OCI-LY1 (cell line): ENCODE data around the gene PUM2.

Source experiments
- H2AFZ ChIP-seq: fragments of 200-600 bp; sonication (generic), shearing (Covaris generic); 2 replicates; pipeline ENCODE4 v1.6.0; 2014; ENCODE audit warnings: antibody characterized with exemption, mild to moderate bottlenecking, low read length
- H3F3A ChIP-seq: fragments of 200-600 bp; sonication (generic), shearing (Covaris generic); 2 replicates; pipeline ENCODE4 v1.6.0; 2014; ENCODE audit warnings: mild to moderate bottlenecking, antibody characterized with exemption, low read length, moderate library complexity; ENCODE audit not compliant: insufficient read depth
- H3K27ac ChIP-seq: fragments of 200-600 bp; sonication (generic); 2 replicates; pipeline ENCODE4 v1.5.1; 2014; ENCODE audit warnings: low read length, mixed run types, mild to moderate bottlenecking, low read depth; ENCODE audit not compliant: poor library complexity, severe bottlenecking
- H3K27me3 ChIP-seq: fragments of 200-600 bp; sonication (generic); 2 replicates; pipeline ENCODE4 v1.6.0; 2014; ENCODE audit warnings: antibody characterized with exemption, mild to moderate bottlenecking, low read length, moderate library complexity; ENCODE audit not compliant: insufficient read depth
- H3K36me3 ChIP-seq: fragments of 200-600 bp; sonication (generic); 2 replicates; pipeline ENCODE4 v1.6.1; 2014; ENCODE audit warnings: mild to moderate bottlenecking, antibody characterized with exemption, low read length, moderate library complexity, mixed read lengths; ENCODE audit not compliant: insufficient read depth
- H3K4me1 ChIP-seq: fragments of 200-600 bp; sonication (generic); 2 replicates; pipeline ENCODE4 v1.5.1; 2014; ENCODE audit warnings: mild to moderate bottlenecking, low read length, moderate library complexity; ENCODE audit not compliant: insufficient read depth, severe bottlenecking
- H3K4me2 ChIP-seq: fragments of 200-600 bp; sonication (generic), shearing (Covaris generic); 2 replicates; pipeline ENCODE4 v1.6.1; 2014; ENCODE audit warnings: low read length
- H3K4me3 ChIP-seq: fragments of 200-600 bp; sonication (generic); 2 replicates; pipeline ENCODE4 v1.5.1; 2014; ENCODE audit warnings: low read length, low read depth, mild to moderate bottlenecking, mixed read lengths; ENCODE audit not compliant: poor library complexity, severe bottlenecking
- H3K79me2 ChIP-seq: fragments of 200-600 bp; shearing (Covaris generic); 2 replicates; pipeline ENCODE4 v1.6.1; 2016; ENCODE audit warnings: mixed run types, low read length, mixed read lengths; ENCODE audit not compliant: insufficient read depth
- H3K9ac ChIP-seq: fragments of 200-600 bp; sonication (generic), shearing (Covaris generic); 2 replicates; pipeline ENCODE4 v1.6.1; 2014; ENCODE audit warnings: mild to moderate bottlenecking, low read length, mixed read lengths
- H3K9me2 ChIP-seq: fragments of 200-600 bp; sonication (generic), shearing (Covaris generic); 2 replicates; pipeline ENCODE4 v1.6.1; 2014; ENCODE audit warnings: low read depth, mild to moderate bottlenecking, low read length, mixed read lengths
- H3K9me3 ChIP-seq: fragments of 200-600 bp; shearing (Covaris generic); 2 replicates; pipeline ENCODE4 v1.6.1; 2014; ENCODE audit warnings: low read length, mixed read lengths
- H4K20me1 ChIP-seq: fragments of 200-600 bp; sonication (generic), shearing (Covaris generic); 2 replicates; pipeline ENCODE4 v1.6.0; 2016; ENCODE audit warnings: mild to moderate bottlenecking, low read length; ENCODE audit not compliant: insufficient read depth
- CTCF ChIP-seq: fragments of 200-600 bp; sonication (generic), shearing (Covaris generic); IDR thresholded peaks from 2 replicates; pipeline ENCODE4 v1.5.1; 2017; ENCODE audit warnings: mild to moderate bottlenecking, antibody characterized with exemption, low read length, moderate library complexity, mixed read lengths
- EZH2 ChIP-seq: fragments of 200-600 bp; sonication (generic), shearing (Covaris generic); IDR thresholded peaks from 2 replicates; pipeline ENCODE4 v1.8.0; 2017; ENCODE audit warnings: borderline replicate concordance, mixed run types, mild to moderate bottlenecking, antibody characterized with exemption, low read length, moderate library complexity, mixed read lengths

The PUM2 gene

DNA sequence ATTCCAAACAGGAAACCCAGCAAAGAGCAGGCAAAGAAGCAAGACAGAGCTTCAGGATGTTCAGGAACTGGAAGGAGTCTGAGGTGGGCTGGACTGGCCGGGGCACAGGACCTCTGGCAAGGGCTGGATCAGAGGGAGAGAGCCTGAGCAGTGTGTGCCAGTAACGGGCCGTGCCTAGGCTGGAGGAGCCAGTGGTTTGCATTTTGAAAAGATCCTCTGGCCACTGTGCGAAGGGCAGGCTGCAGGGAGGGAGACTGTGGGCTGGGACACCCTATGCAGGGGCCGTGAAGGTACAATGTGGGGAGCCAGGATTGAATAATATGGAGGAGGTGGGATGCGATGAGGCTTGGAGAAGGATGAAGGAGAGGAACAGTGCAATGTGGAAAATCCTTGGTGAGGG, 119.5 kb downstream of the PUM2 start:
- H3K9me3 ChIP-seq: no peaks in the 10 kb centered on the region
- no peak overlapping the region for H3K4me3 ChIP-seq
- H3K27me3 ChIP-seq: peaks cover 5% of the 10 kb centered on the region; the same call in 1 of the 2 replicates
- no peak for TF ChIP-seq CTCF
- no peak for TF ChIP-seq EZH2
- no peaks in the 10 kb centered on the region for H3K79me2 ChIP-seq
- no peaks in the 10 kb centered on the region for H4K20me1 ChIP-seq
- no peak overlapping the region for H3K4me2 ChIP-seq
- no peak overlapping the region for H2AFZ ChIP-seq
- no peaks in the 10 kb centered on the region for H3K36me3 ChIP-seq
- no peak overlapping the region for H3K9ac ChIP-seq
- H3K4me1 ChIP-seq: no peaks in the 10 kb centered on the region
- H3F3A ChIP-seq: no peaks in the 10 kb centered on the region
- no peak overlapping the region for H3K27ac ChIP-seq
- no peaks in the 10 kb centered on the region for H3K9me2 ChIP-seq

DNA sequence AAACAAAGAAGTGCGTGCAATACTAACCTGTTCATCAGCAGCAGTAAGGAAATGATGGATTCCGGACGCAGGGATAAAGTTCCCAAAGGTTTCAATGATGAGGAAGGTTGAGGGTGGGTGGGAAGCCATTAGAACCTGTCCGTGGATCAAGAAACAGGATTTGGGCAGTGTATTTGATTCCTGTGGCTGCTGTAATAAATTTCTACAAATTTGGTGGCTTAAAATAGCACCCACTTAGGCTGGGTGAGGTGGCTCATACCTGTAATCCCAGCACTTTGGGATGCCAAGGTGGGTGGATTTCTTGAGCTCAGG, 120.6 kb downstream of the PUM2 start:
- no peak for TF ChIP-seq CTCF
- no peak for TF ChIP-seq EZH2
- H3K9me3 ChIP-seq: no peaks in the 10 kb centered on the region
- no peaks in the 10 kb centered on the region for H3K4me1 ChIP-seq
- no peak overlapping the region for H3K9ac ChIP-seq
- H2AFZ ChIP-seq: no peak overlapping the region
- no peak overlapping the region for H3K4me3 ChIP-seq
- peaks cover 9% of the 10 kb centered on the region; the same call in 1 of the 2 replicates for H3K27me3 ChIP-seq
- no peaks in the 10 kb centered on the region for H3K79me2 ChIP-seq
- no peaks in the 10 kb centered on the region for H3K36me3 ChIP-seq
- H3K9me2 ChIP-seq: no peaks in the 10 kb centered on the region
- H4K20me1 ChIP-seq: no peaks in the 10 kb centered on the region
- no peak overlapping the region for H3K27ac ChIP-seq
- no peak overlapping the region for H3K4me2 ChIP-seq
- H3F3A ChIP-seq: no peaks in the 10 kb centered on the region

DNA sequence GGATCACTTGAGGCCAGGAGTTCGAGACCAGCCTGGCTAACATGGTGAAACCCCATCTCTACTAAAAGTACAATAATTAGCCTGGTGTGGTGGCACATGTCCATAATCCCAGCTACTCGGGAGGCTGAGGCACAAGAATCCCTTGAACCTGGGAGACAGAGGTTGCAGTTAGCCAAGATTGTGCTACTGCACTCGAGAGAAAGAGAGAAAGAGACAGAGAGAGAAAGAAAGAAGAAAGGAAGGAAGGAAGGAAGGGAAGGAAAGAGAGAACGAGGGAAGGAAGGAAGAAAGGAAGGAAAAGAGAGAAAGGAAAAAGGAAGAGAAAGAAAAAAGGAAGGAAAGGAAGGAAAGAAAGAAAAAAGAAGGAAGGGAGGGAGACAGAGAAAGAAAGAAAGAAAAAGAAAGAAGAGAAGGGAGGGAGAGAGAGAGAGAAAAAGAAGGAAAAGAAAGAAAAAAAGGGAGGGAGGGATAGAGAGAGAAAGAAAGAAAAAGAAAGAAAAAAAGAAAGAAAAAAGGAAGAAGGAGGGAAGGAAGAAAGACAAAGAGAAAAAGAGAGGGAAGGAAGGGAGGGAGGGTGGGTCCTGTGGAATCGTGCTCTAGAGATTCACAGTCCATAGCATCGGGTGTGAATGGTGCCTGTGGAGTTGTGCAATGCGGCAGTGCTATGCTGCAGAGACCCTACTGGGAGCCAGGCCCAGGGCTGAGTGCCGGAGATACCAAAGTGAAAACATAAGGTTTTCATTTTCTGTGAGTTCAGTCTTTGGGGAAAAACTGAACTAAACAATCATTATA, 121.1 kb downstream of the PUM2 start:
- no peaks in the 10 kb centered on the region for H3K9me2 ChIP-seq
- no peaks in the 10 kb centered on the region for H3F3A ChIP-seq
- H3K27ac ChIP-seq: no peak overlapping the region

More for the DNA sequence above, 121.1 kb downstream of the PUM2 start:
- no peak overlapping the region for H3K4me3 ChIP-seq
- TF ChIP-seq CTCF: no peak
- TF ChIP-seq EZH2: no peak
- H3K27me3 ChIP-seq: peaks cover 9% of the 10 kb centered on the region; the same call in 1 of the 2 replicates
- H3K9me3 ChIP-seq: no peaks in the 10 kb centered on the region
- no peaks in the 10 kb centered on the region for H3K79me2 ChIP-seq
- no peak overlapping the region for H3K4me2 ChIP-seq
- no peak overlapping the region for H3K9ac ChIP-seq
- H3K36me3 ChIP-seq: no peaks in the 10 kb centered on the region
- no peak overlapping the region for H2AFZ ChIP-seq
- no peaks in the 10 kb centered on the region for H3K4me1 ChIP-seq
- no peaks in the 10 kb centered on the region for H4K20me1 ChIP-seq
